GM18499 (cell line): ENCODE results near the gene ATXN2.
"Not testable (repeated sequence)": the region's sequence is repeated elsewhere in the genome, so short reads cannot be mapped to it uniquely, and the experiment has no call there.

Source experiments
- ATAC-seq: cut with Tn5 transposase; IDR thresholded peaks from one replicate; pipeline ENCODE4 v1.9.1; 2021; ENCODE audit warnings: moderate number of reproducible peaks; ENCODE audit not compliant: insufficient read depth, unreplicated experiment

Gene ATXN2

GRCh38 chr12:111507258-111507657, 91.9 kb downstream of the ATXN2 start:
- ATAC-seq = not testable (repeated sequence)

- no peak for ATAC-seq
These were observed 92.9 kb downstream of the ATXN2 start for GRCh38 chr12:111506260-111506659.

- no peak for ATAC-seq
These were observed 93.5 kb downstream of the ATXN2 start for GRCh38 chr12:111505601-111506036.

GRCh38 chr12:111503116-111503515, 96.0 kb downstream of the ATXN2 start:
- ATAC-seq = no peak

GRCh38 chr12:111494676-111495075, 104.4 kb downstream of the ATXN2 start:
- no peak for ATAC-seq

GRCh38 chr12:111492979-111493378, 106.1 kb downstream of the ATXN2 start:
- ATAC-seq = not testable (repeated sequence)

- no peak for ATAC-seq
These were observed 110.3 kb downstream of the ATXN2 start for GRCh38 chr12:111488798-111489197.

GRCh38 chr12:111488271-111488670, 110.8 kb downstream of the ATXN2 start:
- no peak for ATAC-seq

- ATAC-seq = no peak
These were observed 116.7 kb downstream of the ATXN2 start for GRCh38 chr12:111482462-111482861.

- no peak for ATAC-seq
These were observed 127.9 kb downstream of the ATXN2 start for GRCh38 chr12:111471236-111471635.

- ATAC-seq = no peak
These were observed 129.7 kb downstream of the ATXN2 start for GRCh38 chr12:111469401-111469800.

GRCh38 chr12:111467857-111468241, 131.3 kb downstream of the ATXN2 start:
- no peak for ATAC-seq

- ATAC-seq = no peak
These were observed 131.8 kb downstream of the ATXN2 start for GRCh38 chr12:111467092-111467856.

- ATAC-seq = no peak
These were observed 136.8 kb downstream of the ATXN2 start for GRCh38 chr12:111462210-111462769.

GRCh38 chr12:111460111-111460510, 139.0 kb downstream of the ATXN2 start:
- ATAC-seq = not testable (repeated sequence)

GRCh38 chr12:111458546-111459172, 140.5 kb downstream of the ATXN2 start:
- no peak for ATAC-seq

- ATAC-seq = no peak
These were observed 141.5 kb downstream of the ATXN2 start for GRCh38 chr12:111457577-111457976.

- no peak for ATAC-seq
These were observed 142.0 kb downstream of the ATXN2 start for GRCh38 chr12:111457071-111457470.

- ATAC-seq = no peak
These were observed 143.4 kb downstream of the ATXN2 start for GRCh38 chr12:111455448-111456320.

GRCh38 chr12:111454716-111455447, 144.2 kb downstream of the ATXN2 start:
- no peak for ATAC-seq
